Adrenal gland (tissue), 12 donors: ENCODE results near the gene ZZZ3. TPM values are rescaled to one million over a fixed set of nuclear protein-coding genes. Genes with fewer than 3 reads are reported as not detected.
"Not testable (repeated sequence)": the region's sequence is repeated elsewhere in the genome, so short reads cannot be mapped to it uniquely, and the experiment has no call there.

Experiments used
- DNase-seq, 7 donors: peaks; one replicate each; pipeline ENCODE4 v3.0.0-alpha.2; 2019 to 2020
- H3K27ac ChIP-seq, 5 donors: fragments of 200-600 bp; sonication (generic) in 4 of 5; 1 replicate in 3 of 5; 2 replicates in 2 of 5; pipeline versions ENCODE4 v1.5.1 to v1.8.0; 2016 to 2020; ENCODE audit warnings: mild to moderate bottlenecking in 1 of 5
- H3K27me3 ChIP-seq: fragments of 200-600 bp; 2 replicates; pipeline ENCODE4 v1.8.0; 2021
- H3K36me3 ChIP-seq, 2 donors: fragments of 200-600 bp; replicated peaks in 1 of 2; 1 replicate in 1 of 2; 2 replicates in 1 of 2; pipeline versions ENCODE4 v1.5.1 to v1.8.0; 2018 to 2022
- H3K4me1 ChIP-seq, 2 donors: fragments of 200-600 bp; replicated peaks in 1 of 2; 1 replicate in 1 of 2; 2 replicates in 1 of 2; pipeline versions ENCODE4 v1.5.1 to v1.8.0; 2018 to 2021
- H3K4me3 ChIP-seq, 4 donors: fragments of 200-600 bp; sonication (generic) in 3 of 4; one replicate each; pipeline ENCODE4 v1.5.1; 2016 to 2018
- H3K9me3 ChIP-seq, 3 donors: fragments of 200-600 bp; sonication (generic) in 1 of 3; replicated peaks in 1 of 3; 1 replicate in 2 of 3; 2 replicates in 1 of 3; pipeline versions ENCODE4 v1.5.1 to v1.8.0; 2016 to 2021
- POLR2A ChIP-seq, 2 donors: fragments of 450-650 bp; IDR thresholded peaks; one replicate each; pipeline ENCODE4 v1.6.1; 2017; ENCODE audit warnings: antibody characterized with exemption in 2 of 2, mild to moderate bottlenecking in 2 of 2, moderate library complexity in 1 of 2
- WGBS, 4 donors: extraction: QIAGEN DNeasy Blood & Tissue Kit in 2 of 4; methylation state at CpG; one replicate each; pipeline versions ENCODE4 v1.1.5 to v1.1.7; 2013 to 2017; 5-methylcytosine and 5-hydroxymethylcytosine counted together
- intact Hi-C, 2 donors: fragments of 100-400 bp; cut with DNase I; formaldehyde crosslinking; loops; one replicate each; pipeline versions ENCODE4 v1.14.1 to v1.15.0; 2022 to 2023
- polyA plus RNA-seq, 3 donors: library from polyadenylated mRNA; stranded (reverse); fragments of 200-250 nt in 2 of 3; fragments of 350-450 nt in 1 of 3; fragmentation: Illumina TruSeq in 1 of 3; extraction: RNeasy Lipid Tissue Mini Kit (QIAGEN cat#74804) in 1 of 3; gene quantifications; one replicate each; pipeline ENCODE4 v1.2.3, GENCODE V29; 2013 to 2014
- total RNA-seq, 9 donors: library from RNA; depleted of rRNA in 4 of 9; stranded (reverse); fragments of >200 nt in 4 of 9; fragments of 120-200 nt in 1 of 9; fragmentation: NEBNext Ultra II Directional in 1 of 9; extraction: Animal tissue kit (Norgen Biotek cat#: 25700) in 1 of 9; gene quantifications; one replicate each; pipeline versions ENCODE4 v1.1.0 to v1.2.4, GENCODE V29; 2013 to 2023
- TF ChIP-seq, protein P1 (sequence below), 6 experiments: fragments of 450-650 bp in 4 of 6; fragments of 200-600 bp in 2 of 6; sonication (generic) in 1 of 6; IDR thresholded peaks; 1 replicate in 5 of 6; 2 replicates in 1 of 6; pipeline versions ENCODE4 v1.5.1 to v1.8.0; 2016 to 2021; ENCODE audit warnings: antibody characterized with exemption in 6 of 6, mild to moderate bottlenecking in 2 of 6, moderate library complexity in 1 of 6
- donor health status: healthy with polysubstance abuse.
- donor health status: Bipolar disorder and iron deficiency.
- donor health status: DM: yes; HTN: yes; CAD: no.
- donor health status: DM: no; HTN: no; CAD: no.
- donor health status: DM: no; HTN: no; CAD: no.
- donor health status: DM: yes; HTN: yes; CAD: no.

Gene ZZZ3
- total and polyA plus RNA-seq, 12 donors: 14.1 to 86.2 (median 47.0) TPM

DNA sequence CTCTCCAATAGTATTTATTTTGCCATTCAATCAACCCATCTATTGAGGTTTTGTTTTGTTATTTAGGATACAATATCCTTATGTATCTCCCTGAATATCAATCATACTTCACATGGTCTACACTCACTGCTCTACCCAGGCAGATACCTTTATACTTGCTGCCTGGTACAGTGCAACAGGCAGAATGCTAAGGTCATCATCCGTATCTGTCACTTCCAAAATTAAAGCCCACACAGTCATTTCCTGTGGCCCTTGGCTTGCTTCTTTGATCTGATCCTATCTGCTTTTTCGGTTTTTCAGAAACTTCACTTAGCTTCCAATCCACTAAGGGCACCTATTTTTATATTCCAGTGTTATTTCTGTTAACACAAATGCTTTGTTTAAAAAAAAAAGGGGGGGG, 22.3 kb upstream of the ZZZ3 start:
- Histone ChIP-seq H3K4me1 (no peaks in the 10 kb centered on the region), H3K9me3 (no peaks in the 10 kb centered on the region), H3K27ac (no peak overlapping the region), H3K36me3 (peaks cover 0 to 31% of the 10 kb centered on the region in 2 donors), H3K27me3 (no peaks in the 10 kb centered on the region), H3K4me3 (no peak overlapping the region)
- no peak for TF ChIP-seq POLR2A (IDR thresholded peaks at IDR 0.05)
- TF ChIP-seq, protein P1, sequence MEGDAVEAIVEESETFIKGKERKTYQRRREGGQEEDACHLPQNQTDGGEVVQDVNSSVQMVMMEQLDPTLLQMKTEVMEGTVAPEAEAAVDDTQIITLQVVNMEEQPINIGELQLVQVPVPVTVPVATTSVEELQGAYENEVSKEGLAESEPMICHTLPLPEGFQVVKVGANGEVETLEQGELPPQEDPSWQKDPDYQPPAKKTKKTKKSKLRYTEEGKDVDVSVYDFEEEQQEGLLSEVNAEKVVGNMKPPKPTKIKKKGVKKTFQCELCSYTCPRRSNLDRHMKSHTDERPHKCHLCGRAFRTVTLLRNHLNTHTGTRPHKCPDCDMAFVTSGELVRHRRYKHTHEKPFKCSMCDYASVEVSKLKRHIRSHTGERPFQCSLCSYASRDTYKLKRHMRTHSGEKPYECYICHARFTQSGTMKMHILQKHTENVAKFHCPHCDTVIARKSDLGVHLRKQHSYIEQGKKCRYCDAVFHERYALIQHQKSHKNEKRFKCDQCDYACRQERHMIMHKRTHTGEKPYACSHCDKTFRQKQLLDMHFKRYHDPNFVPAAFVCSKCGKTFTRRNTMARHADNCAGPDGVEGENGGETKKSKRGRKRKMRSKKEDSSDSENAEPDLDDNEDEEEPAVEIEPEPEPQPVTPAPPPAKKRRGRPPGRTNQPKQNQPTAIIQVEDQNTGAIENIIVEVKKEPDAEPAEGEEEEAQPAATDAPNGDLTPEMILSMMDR (IDR thresholded peaks at IDR 0.05): no peak
- intact Hi-C loops: no loop called here
- WGBS, 4 donors: 34 to 46% (median 44%) methylated on average over 2 of the region's 2 CpGs
- no peak for DNase-seq

DNA sequence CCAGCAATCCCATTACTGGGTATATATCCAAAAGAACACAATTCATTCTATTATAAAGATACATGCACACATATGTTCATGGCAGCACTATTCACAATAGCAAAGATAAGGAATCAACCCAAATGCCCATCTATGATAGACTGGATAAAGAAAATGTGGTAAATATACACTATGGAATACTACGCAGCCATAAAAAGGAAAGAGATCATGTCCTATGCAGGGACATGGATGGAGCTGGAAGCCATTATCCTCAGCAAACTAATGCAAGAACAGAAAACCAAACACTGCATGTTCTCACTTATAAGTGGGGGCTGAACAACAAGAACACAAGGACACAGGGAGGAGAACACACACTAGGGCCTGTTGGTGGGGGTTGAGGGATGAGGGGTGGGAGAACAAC, 17.2 kb upstream of the ZZZ3 start:
- intact Hi-C loops: not testable (repeated sequence)
- 97 to 100% (median 100%) methylated on average over 1 of the region's 1 CpG for WGBS, 4 donors

DNA sequence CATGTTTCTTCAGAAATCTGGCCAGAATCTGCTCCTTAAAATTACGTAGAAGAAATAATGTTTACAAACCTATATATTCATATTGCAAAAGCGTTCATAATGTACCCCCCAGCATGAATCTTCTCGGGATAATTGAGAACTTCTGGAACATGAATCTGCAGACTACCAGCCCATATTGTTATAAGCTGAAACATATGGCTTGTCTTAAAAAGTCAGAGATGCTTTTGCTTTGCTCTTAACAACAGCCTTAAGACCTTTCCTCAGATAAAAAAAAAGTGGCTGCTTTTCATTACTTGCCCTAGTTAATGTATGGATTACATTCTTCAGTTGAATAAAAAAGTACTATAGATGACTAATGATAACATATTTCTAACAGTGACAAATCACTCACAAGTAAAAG, 15.0 kb upstream of the ZZZ3 start:
- H3K4me1 ChIP-seq: no peaks in the 10 kb centered on the region
- 89 to 94% (median 92%) methylated on average over 3 of the region's 3 CpGs for WGBS, 4 donors
- no peak overlapping the region for H3K27ac ChIP-seq
- DNase-seq: no peak
- peaks cover 0 to 15% of the 10 kb centered on the region in 2 donors for H3K36me3 ChIP-seq
- H3K4me3 ChIP-seq: no peak overlapping the region
- intact Hi-C loops: no loop called here
- TF ChIP-seq POLR2A (IDR thresholded peaks at IDR 0.05): no peak
- TF ChIP-seq, protein P1 (IDR thresholded peaks at IDR 0.05): no peak
- no peaks in the 10 kb centered on the region for H3K27me3 ChIP-seq
- no peaks in the 10 kb centered on the region for H3K9me3 ChIP-seq

More for the DNA sequence above, 17.2 kb upstream of the ZZZ3 start:
- not testable (repeated sequence) for H3K27ac ChIP-seq, H3K9me3 ChIP-seq, H3K36me3 ChIP-seq, H3K4me1 ChIP-seq, H3K27me3 ChIP-seq, H3K4me3 ChIP-seq, DNase-seq

DNA sequence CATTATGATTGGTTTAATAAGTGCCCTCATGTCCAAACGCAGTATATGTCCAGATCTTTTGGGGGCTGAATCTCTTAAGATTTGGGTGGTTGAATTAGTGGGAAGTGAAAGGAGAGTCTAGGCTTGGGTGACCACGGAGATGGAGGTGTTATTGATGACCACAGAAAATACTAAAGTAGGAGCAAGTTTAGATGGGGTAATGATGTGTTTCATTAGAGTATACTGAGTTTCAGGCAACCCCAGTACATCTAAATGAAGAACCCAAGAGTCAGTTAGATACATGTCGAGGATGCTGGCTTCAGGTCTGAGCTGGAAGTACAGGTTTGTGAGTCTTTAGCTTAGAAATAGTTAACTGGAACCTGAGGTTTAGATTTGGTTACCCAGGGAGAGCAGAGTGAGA, 6.5 kb upstream of the ZZZ3 start:
- Histone ChIP-seq H3K9me3 (no peaks in the 10 kb centered on the region), H3K4me3 (no peak overlapping the region), H3K27ac (no peak overlapping the region), H3K27me3 (no peaks in the 10 kb centered on the region), H3K36me3 (peaks cover 0 to 4% of the 10 kb centered on the region in 2 donors), H3K4me1 (peaks cover 6% of the 10 kb centered on the region in 2 donors)
- intact Hi-C loops: loop anchor here in 1 of 2 donors (10.0 kb wide), 1 partner anchor 94 kb away; no protein-coding TSS in a partner anchor
- TF ChIP-seq, protein P1 (IDR thresholded peaks at IDR 0.05): no peak
- no peak for TF ChIP-seq POLR2A (IDR thresholded peaks at IDR 0.05)
- DNase-seq: no peak
- 90 to 92% (median 91%) methylated on average over 3 of the region's 3 CpGs for WGBS, 4 donors

DNA sequence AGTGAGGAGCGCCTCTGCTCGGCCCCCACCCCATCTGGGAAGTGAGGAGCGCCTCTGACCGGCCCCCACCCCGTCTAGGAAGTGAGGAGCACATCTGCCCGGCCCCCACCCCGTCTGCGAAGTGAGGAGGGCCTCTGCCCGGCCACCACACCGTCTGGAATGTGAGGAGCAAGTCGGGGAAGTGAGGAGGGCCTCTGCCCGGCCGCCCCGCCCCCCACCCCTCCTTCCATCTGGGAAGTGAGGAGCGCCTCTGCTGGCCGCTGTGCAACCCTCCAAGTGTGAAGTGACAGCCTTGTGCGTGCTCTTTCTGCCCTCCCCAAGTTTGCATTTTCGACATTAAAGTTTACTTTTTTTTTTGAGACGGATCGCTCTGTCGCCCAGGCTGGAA, 5.1 kb upstream of the ZZZ3 start:
- TF ChIP-seq POLR2A (IDR thresholded peaks at IDR 0.05): no peak
- TF ChIP-seq, protein P1 (IDR thresholded peaks at IDR 0.05): peak in 4 of 6 experiments; percentile 9 to 52 (median 40)
- DNase-seq: peak in 6 of 7 donors; percentile 47 to 66 (median 60)
- Histone ChIP-seq H3K9me3 (no peaks in the 10 kb centered on the region), H3K4me3 (peak overlapping the region in 2 of 4 donors; percentile 17 to 54), H3K36me3 (no peaks in the 10 kb centered on the region), H3K27me3 (no peaks in the 10 kb centered on the region), H3K4me1 (peaks cover 9 to 10% of the 10 kb centered on the region in 2 donors), H3K27ac (peak overlapping the region in 1 of 5 donors; percentile 59)
- 33 to 51% (median 45%) methylated on average over 4 to 21 of the region's 21 CpGs for WGBS, 4 donors
- intact Hi-C loops: loop anchor here in 1 of 2 donors (10.0 kb wide), 1 partner anchor 93 kb away; no protein-coding TSS in a partner anchor
